Body of pancreas (tissue), 4 donors: Measurements from ENCODE around the gene PHOX2A. TPM values are rescaled to one million over a fixed set of nuclear protein-coding genes. Genes with fewer than 3 reads are reported as not detected.

Source experiments
- ATAC-seq: fragments of 150-250 bp; one replicate; pipeline ENCODE4 v1.9.1; 2016
- DNase-seq, 4 donors: peaks; one replicate each; pipeline ENCODE4 v3.0.0-alpha.2; 2019
- H3K27ac ChIP-seq, 4 donors: fragments of 200-600 bp; sonication (generic); 1 replicate in 3 of 4; 2 replicates in 1 of 4; pipeline versions ENCODE4 v1.5.1 to v1.6.1; 2016 to 2019; ENCODE audit warnings: mild to moderate bottlenecking in 1 of 4, mixed read lengths in 1 of 4, moderate library complexity in 1 of 4
- H3K27me3 ChIP-seq, 2 donors: fragments of 200-600 bp; sonication (generic); one replicate each; pipeline ENCODE4 v1.6.0; 2016; ENCODE audit warnings: mild to moderate bottlenecking in 1 of 2
- H3K36me3 ChIP-seq, 2 donors: fragments of 200-600 bp; sonication (generic); replicated peaks in 1 of 2; 2 replicates each; pipeline ENCODE4 v1.5.1; 2016; ENCODE audit warnings: low read depth in 2 of 2; ENCODE audit not compliant: insufficient read depth in 1 of 2
- H3K4me1 ChIP-seq: fragments of 200-600 bp; sonication (generic); one replicate; pipeline ENCODE4 v1.6.0; 2016
- H3K4me3 ChIP-seq, 2 donors: fragments of 200-600 bp; sonication (generic); 1 replicate in 1 of 2; 2 replicates in 1 of 2; pipeline ENCODE4 v1.5.1; 2016 to 2019
- H3K9me3 ChIP-seq, 3 donors: fragments of 200-600 bp; sonication (generic); 1 replicate in 2 of 3; 2 replicates in 1 of 3; pipeline ENCODE4 v1.5.1; 2016
- POLR2A ChIP-seq, 3 donors: fragments of 450-650 bp; IDR thresholded peaks; one replicate each; pipeline ENCODE4 v1.6.1; 2016; ENCODE audit warnings: antibody characterized with exemption in 3 of 3, mild to moderate bottlenecking in 2 of 3
- WGBS, 2 donors: methylation state at CpG; one replicate each; pipeline ENCODE4 v1.1.5; 2017; 5-methylcytosine and 5-hydroxymethylcytosine counted together
- intact Hi-C: fragments of 100-400 bp; cut with DNase I; formaldehyde crosslinking; loops from one replicate; pipeline ENCODE4 v1.15.1; 2023
- total RNA-seq, 2 donors: library from RNA; depleted of rRNA; stranded (reverse); fragments of >200 nt; gene quantifications; one replicate each; pipeline ENCODE4 v1.1.0, GENCODE V29; 2016
- TF ChIP-seq, protein P1 (sequence below), 7 experiments: fragments of 450-650 bp in 4 of 7; fragments of 200-600 bp in 3 of 7; sonication (generic) in 3 of 7; IDR thresholded peaks; one replicate each; pipeline ENCODE4 v1.5.1; 2016 to 2019; ENCODE audit warnings: antibody characterized with exemption in 7 of 7

Gene PHOX2A
- total RNA-seq, 2 donors from 2014 or later: not detected

DNA sequence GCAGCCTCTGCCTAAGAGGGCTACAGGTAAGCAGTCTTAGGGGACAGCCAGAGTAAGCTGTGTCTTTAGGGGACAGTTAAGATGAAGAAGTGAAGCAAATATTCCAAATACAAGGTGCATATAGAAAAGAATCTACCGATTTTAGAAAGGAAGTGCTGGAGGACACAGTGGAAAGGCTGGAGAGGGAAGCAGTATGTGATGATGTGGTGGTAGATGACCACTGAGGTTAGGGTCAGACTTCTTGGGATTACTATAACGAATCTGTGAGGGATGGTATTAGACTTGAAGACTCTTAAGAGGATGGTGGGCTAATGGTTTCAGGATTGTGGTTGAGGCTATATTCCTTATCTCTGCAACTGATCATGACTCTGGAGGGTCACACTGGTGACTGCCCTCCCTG, 40.0 kb upstream of the PHOX2A start:
- intact Hi-C loops: no loop called here
- ATAC-seq: no peak
- WGBS, 2 donors: 40 to 67% methylated on average over 2 of the region's 2 CpGs

DNA sequence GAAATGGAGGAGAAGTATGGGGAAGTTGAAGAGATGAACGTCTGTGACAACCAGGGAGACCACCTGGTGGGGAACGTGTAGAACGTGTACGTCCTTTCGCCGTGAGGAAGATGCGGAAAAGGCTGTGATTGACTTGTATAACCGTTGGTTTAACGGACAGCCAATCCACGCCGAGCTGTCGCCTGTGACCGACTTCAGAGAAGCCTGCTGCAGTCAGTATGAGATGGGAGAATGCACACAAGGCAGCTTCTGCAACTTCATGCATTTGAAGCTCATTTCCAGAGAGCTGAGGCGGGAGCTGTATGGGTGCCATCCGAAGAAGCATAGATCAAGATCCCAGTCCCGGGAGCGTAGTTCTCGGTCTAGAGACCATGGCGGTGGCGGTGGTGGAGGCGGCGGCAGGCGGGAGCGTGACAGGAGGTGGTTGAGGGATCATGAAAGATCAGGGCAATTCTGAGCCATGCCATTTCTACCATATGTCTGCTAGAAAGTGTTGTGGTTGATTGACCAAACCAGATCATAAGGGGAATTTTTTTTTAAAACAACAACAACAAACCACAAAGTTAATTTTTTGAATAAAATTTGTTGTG, 36.8 kb upstream of the PHOX2A start:
- Histone ChIP-seq H3K27ac (no peak overlapping the region), H3K4me3 (no peak overlapping the region), H3K4me1 (no peaks in the 10 kb centered on the region), H3K27me3 (no peaks in the 10 kb centered on the region), H3K36me3 (no peaks in the 10 kb centered on the region), H3K9me3 (no peaks in the 10 kb centered on the region)
- TF ChIP-seq, protein P1, sequence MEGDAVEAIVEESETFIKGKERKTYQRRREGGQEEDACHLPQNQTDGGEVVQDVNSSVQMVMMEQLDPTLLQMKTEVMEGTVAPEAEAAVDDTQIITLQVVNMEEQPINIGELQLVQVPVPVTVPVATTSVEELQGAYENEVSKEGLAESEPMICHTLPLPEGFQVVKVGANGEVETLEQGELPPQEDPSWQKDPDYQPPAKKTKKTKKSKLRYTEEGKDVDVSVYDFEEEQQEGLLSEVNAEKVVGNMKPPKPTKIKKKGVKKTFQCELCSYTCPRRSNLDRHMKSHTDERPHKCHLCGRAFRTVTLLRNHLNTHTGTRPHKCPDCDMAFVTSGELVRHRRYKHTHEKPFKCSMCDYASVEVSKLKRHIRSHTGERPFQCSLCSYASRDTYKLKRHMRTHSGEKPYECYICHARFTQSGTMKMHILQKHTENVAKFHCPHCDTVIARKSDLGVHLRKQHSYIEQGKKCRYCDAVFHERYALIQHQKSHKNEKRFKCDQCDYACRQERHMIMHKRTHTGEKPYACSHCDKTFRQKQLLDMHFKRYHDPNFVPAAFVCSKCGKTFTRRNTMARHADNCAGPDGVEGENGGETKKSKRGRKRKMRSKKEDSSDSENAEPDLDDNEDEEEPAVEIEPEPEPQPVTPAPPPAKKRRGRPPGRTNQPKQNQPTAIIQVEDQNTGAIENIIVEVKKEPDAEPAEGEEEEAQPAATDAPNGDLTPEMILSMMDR (IDR thresholded peaks at IDR 0.05): no peak
- TF ChIP-seq POLR2A (IDR thresholded peaks at IDR 0.05): no peak
- ATAC-seq (no peak), DNase-seq (no peak)
- intact Hi-C loops: no loop called here
- WGBS, 2 donors: 88 to 89% methylated on average over 23 to 24 of the region's 24 CpGs

More for the DNA sequence above, 40.0 kb upstream of the PHOX2A start:
- DNase-seq: no peak
- no peak for TF ChIP-seq POLR2A (IDR thresholded peaks at IDR 0.05)
- TF ChIP-seq, protein P1 (IDR thresholded peaks at IDR 0.05): no peak
- no peaks in the 10 kb centered on the region for H3K36me3 ChIP-seq
- H3K4me1 ChIP-seq: no peaks in the 10 kb centered on the region
- no peaks in the 10 kb centered on the region for H3K27me3 ChIP-seq
- no peak overlapping the region for H3K4me3 ChIP-seq
- no peaks in the 10 kb centered on the region for H3K9me3 ChIP-seq
- no peak overlapping the region for H3K27ac ChIP-seq

DNA sequence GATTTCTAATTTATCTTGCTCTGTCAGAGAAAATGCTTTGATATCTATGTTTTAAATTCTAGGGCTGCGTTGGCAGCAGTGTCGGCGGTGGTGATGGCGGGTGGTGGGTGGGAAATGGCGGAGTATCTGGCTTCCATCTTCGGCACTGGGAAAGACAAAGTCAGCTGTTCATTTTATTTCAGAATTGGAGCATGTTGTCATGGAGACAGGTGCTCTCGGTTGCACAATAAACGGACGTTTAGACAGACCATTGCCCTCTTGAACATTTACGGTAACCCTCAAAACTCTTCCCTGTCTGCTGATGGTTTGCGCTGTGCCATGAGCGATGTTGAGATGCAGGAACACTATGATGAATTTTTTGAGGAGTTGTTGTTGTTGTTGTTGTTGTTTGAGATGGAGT, 36.1 kb upstream of the PHOX2A start:
- DNase-seq (no peak), ATAC-seq (no peak)
- Histone ChIP-seq H3K27ac (no peak overlapping the region), H3K9me3 (no peaks in the 10 kb centered on the region), H3K27me3 (no peaks in the 10 kb centered on the region), H3K4me3 (no peak overlapping the region), H3K4me1 (no peaks in the 10 kb centered on the region), H3K36me3 (no peaks in the 10 kb centered on the region)
- TF ChIP-seq, protein P1 (IDR thresholded peaks at IDR 0.05): no peak
- TF ChIP-seq POLR2A (IDR thresholded peaks at IDR 0.05): no peak
- intact Hi-C loops: no loop called here
- WGBS, 2 donors: 82 to 90% methylated on average over 12 of the region's 12 CpGs

DNA sequence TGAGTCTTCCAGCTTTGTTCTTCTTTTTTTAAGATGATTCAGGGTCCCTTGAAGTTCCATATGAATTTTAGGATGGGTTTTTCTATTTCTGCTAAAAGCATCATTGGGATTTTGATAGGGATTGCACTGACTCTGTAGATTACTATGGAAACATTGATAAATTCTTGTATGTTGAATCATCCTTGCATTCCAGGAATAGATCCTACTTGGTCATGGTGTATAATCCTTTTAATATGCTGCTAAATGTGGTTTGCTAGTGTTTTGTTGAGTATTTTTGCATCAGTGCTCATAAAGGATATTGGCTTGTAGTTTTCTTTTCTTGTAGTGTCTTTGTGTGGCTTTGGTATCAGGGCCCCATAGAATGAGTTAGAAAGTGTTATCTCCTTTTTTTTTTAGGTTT, 34.9 kb upstream of the PHOX2A start:
- H3K27me3 ChIP-seq: no peaks in the 10 kb centered on the region
- H3K4me3 ChIP-seq: no peak overlapping the region
- no peak for DNase-seq
- no peak overlapping the region for H3K27ac ChIP-seq
- ATAC-seq: no peak
- intact Hi-C loops: no loop called here
- no peaks in the 10 kb centered on the region for H3K4me1 ChIP-seq
- H3K9me3 ChIP-seq: no peaks in the 10 kb centered on the region
- TF ChIP-seq POLR2A (IDR thresholded peaks at IDR 0.05): no peak
- TF ChIP-seq, protein P1 (IDR thresholded peaks at IDR 0.05): no peak
- H3K36me3 ChIP-seq: no peaks in the 10 kb centered on the region

DNA sequence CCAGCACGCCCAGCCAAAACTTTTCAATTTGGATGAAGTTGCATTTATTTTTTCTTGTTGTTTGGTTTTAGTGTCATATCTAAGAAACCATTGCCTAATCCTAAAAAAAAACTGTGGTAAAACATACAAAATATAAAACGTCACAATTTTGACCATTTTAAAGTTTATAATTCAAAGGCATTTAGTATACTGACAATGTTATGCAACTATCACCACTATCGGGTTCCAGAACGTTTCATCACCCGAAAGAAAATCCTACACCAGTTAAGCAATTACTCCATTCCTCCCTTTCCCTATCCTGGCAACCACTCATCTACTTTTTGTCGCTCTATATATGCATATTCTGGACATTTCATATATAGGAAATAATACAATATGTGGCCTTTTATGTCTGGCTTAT, 30.5 kb upstream of the PHOX2A start:
- Histone ChIP-seq H3K27ac (no peak overlapping the region), H3K9me3 (no peaks in the 10 kb centered on the region), H3K36me3 (no peaks in the 10 kb centered on the region), H3K27me3 (no peaks in the 10 kb centered on the region), H3K4me3 (no peak overlapping the region), H3K4me1 (no peaks in the 10 kb centered on the region)
- DNase-seq (no peak), ATAC-seq (no peak)
- intact Hi-C loops: no loop called here
- TF ChIP-seq, protein P1 (IDR thresholded peaks at IDR 0.05): no peak
- no peak for TF ChIP-seq POLR2A (IDR thresholded peaks at IDR 0.05)
- 73 to 79% methylated on average over 6 of the region's 6 CpGs for WGBS, 2 donors
